Common myeloid progenitor, CD34-positive (primary cell): ENCODE measurements around the gene KNDC1.
A peak's percentile ranks its signal among the peaks of the same experiment; 100 is the strongest.

Experiments used
- CTCF ChIA-PET: fragments of 350-600 bp; sonication (Branson Sonifier 250); formaldehyde crosslinking; loops from one replicate; lab custom pipeline; 2021; ENCODE audit warnings: antibody characterized with exemption; lab: Charles Lee
- POLR2A ChIA-PET: fragments of 350-600 bp; sonication (Branson Sonifier 250); formaldehyde crosslinking; loops from one replicate; lab custom pipeline; 2021; ENCODE audit warnings: antibody characterized with exemption; lab: Charles Lee
- DNase-seq, 3 donors: peaks; one replicate each; pipeline versions ENCODE4 v3.0.0 to v3.0.0-alpha.2; 2013
- H3K27ac ChIP-seq, 2 experiments: 1 replicate in 1 of 2; 2 replicates in 1 of 2; pipeline ENCODE4 v1.7.0; 2013; ENCODE audit warnings: inconsistent platforms in 2 of 2, low read length in 2 of 2, mild to moderate bottlenecking in 2 of 2, low read depth in 1 of 2, moderate library complexity in 1 of 2; ENCODE audit not compliant: severe bottlenecking in 2 of 2, insufficient read depth in 1 of 2, poor library complexity in 1 of 2
- H3K27me3 ChIP-seq, 5 experiments: replicated peaks in 2 of 5; 1 replicate in 3 of 5; 2 replicates in 2 of 5; pipeline versions ENCODE4 v1.6.1 to v1.7.0; 2013; ENCODE audit warnings: low read length in 4 of 5, mild to moderate bottlenecking in 2 of 5, moderate library complexity in 2 of 5, inconsistent platforms in 1 of 5; ENCODE audit not compliant: insufficient read depth in 5 of 5, control insufficient read depth in 4 of 5
- H3K36me3 ChIP-seq, 4 experiments: 1 replicate in 2 of 4; 2 replicates in 2 of 4; pipeline versions ENCODE4 v1.6.1 to v1.7.0; 2013; ENCODE audit warnings: low read length in 3 of 4, control low read depth in 1 of 4, mild to moderate bottlenecking in 1 of 4; ENCODE audit not compliant: control insufficient read depth in 4 of 4, insufficient read depth in 4 of 4
- H3K4me1 ChIP-seq, 4 experiments: 1 replicate in 3 of 4; 2 replicates in 1 of 4; pipeline versions ENCODE4 v1.6.1 to v1.7.1; 2013; ENCODE audit warnings: low read length in 3 of 4, mild to moderate bottlenecking in 3 of 4, control low read depth in 1 of 4, inconsistent platforms in 1 of 4, moderate library complexity in 1 of 4; ENCODE audit not compliant: control insufficient read depth in 4 of 4, insufficient read depth in 4 of 4; ENCODE audit errors: control extremely low read depth in 1 of 4
- H3K4me3 ChIP-seq, 7 experiments: 1 replicate in 4 of 7; 2 replicates in 3 of 7; pipeline versions ENCODE4 v1.5.1 to v1.7.0; 2013; ENCODE audit warnings: mild to moderate bottlenecking in 7 of 7, low read length in 6 of 7, moderate library complexity in 6 of 7, inconsistent platforms in 2 of 7, low read depth in 2 of 7, control low read depth in 1 of 7; ENCODE audit not compliant: insufficient read depth in 4 of 7, control insufficient read depth in 1 of 7; ENCODE audit errors: extremely low read depth in 1 of 7
- H3K9me3 ChIP-seq, 5 experiments: 1 replicate in 4 of 5; 2 replicates in 1 of 5; pipeline versions ENCODE4 v1.6.1 to v1.7.1; 2013; ENCODE audit warnings: low read length in 4 of 5, mild to moderate bottlenecking in 2 of 5, inconsistent platforms in 1 of 5, low read depth in 1 of 5, moderate library complexity in 1 of 5; ENCODE audit not compliant: control insufficient read depth in 4 of 5, insufficient read depth in 2 of 5; ENCODE audit errors: control extremely low read depth in 1 of 5
- WGBS: methylation state at CpG from one replicate; pipeline ENCODE4 v1.1.5; 2013; ENCODE audit not compliant: insufficient coverage; 5-methylcytosine and 5-hydroxymethylcytosine counted together

The KNDC1 gene

DNA sequence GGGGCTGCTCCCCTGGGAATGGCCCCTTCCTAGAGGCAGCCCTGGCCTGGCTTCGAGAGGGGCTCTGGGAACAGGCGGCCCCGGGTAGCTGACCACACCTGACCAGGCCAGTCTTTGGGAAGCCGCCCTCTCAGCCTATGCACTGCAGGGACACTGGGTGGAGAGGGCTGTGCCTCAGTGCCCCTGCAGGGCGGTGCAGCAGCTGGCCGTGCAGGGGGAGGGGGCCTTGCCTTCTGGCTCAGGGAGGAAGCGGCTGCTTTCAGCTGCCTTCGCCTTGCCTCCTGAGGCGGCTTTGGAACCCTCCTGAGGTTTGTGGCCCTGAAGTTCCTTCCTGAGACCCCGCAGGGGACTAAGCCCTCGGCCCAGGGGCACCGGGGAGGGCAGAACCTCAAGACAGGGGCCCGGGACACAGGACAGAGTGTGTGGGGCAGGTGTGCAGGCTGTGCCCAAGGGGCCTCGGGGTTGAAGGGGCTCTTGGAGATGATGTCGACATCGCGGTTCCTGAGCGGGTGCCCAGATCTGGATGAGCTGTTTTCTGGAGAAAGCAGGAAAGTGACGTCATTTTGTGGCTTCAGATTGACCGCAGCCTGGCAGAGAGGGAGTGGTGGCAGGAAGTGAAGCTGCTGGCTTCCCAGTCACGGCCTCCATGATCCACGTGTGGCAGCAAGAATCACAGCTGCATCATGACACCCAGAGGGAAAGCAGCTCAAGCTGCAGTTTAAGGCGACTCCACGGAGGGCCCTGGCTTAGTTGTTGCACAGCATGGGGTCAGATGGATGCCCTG lies 99.0 kb downstream of the KNDC1 start:
- peak overlapping the region in 1 of 2 experiments; percentile 79 for H3K27ac ChIP-seq
- peaks cover 0 to 15% (median 2%) of the 10 kb centered on the region in 4 experiments for H3K36me3 ChIP-seq
- peaks cover 8 to 72% (median 68%) of the 10 kb centered on the region in 4 experiments for H3K4me1 ChIP-seq
- CTCF ChIA-PET: interaction anchor here (0.9 to 6.8 kb wide), 10 partner anchors 9 to 354 kb away, joined by 3 to 112 read pairs (median 6); partner anchors contain the start of gene ADAM8
- no peaks in the 10 kb centered on the region for H3K27me3 ChIP-seq
- WGBS: 2% methylated on average over 24 of the region's 24 CpGs
- peak; percentile 99 for DNase-seq
- POLR2A ChIA-PET: interaction anchor here (0.7 to 3.2 kb wide), 6 partner anchors 12 to 49 kb away, joined by 3 to 54 read pairs (median 8); partner anchors contain the start of gene ADAM8
- peak overlapping the region in 4 of 7 experiments; percentile 15 to 40 (median 34) for H3K4me3 ChIP-seq
- H3K9me3 ChIP-seq: no peaks in the 10 kb centered on the region

DNA sequence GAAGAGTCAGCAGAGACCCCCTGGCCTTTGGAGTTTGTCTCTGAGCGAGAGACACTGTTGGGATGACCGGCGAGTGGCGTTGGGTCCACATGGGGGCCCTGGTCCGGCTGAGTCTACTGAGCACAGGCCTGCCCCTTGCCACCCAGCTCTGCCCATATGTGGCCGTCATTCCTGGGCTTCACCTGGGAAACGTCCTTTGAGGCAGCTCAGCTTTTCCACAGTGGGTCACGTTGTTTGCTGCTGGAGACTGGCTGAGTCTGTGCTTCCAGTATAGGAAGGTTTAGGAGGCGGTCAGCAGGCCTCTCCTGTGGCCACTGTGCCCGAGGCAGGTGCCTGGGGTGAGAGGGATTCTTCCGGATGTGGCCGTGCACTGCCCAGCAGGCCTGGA lies 99.6 kb downstream of the KNDC1 start:
- no peak for DNase-seq
- Histone ChIP-seq H3K9me3 (no peaks in the 10 kb centered on the region), H3K4me3 (peak overlapping the region in 2 of 7 experiments; percentile 35 to 40), H3K27ac (peak overlapping the region in 1 of 2 experiments; percentile 52), H3K36me3 (peaks cover 0 to 20% (median 4%) of the 10 kb centered on the region in 4 experiments), H3K4me1 (peaks cover 8 to 74% (median 70%) of the 10 kb centered on the region in 4 experiments), H3K27me3 (no peaks in the 10 kb centered on the region)
- ChIA-PET POLR2A (interaction anchor here (0.7 to 3.2 kb wide), 4 partner anchors 12 to 48 kb away, joined by 3 to 54 read pairs (median 20); partner anchors contain the start of gene ADAM8), CTCF (interaction anchor here (0.9 to 6.8 kb wide), 6 partner anchors 8 to 354 kb away, joined by 3 to 112 read pairs (median 9); partner anchors contain the start of gene ADAM8)
- 14% methylated on average over 12 of the region's 12 CpGs for WGBS

DNA sequence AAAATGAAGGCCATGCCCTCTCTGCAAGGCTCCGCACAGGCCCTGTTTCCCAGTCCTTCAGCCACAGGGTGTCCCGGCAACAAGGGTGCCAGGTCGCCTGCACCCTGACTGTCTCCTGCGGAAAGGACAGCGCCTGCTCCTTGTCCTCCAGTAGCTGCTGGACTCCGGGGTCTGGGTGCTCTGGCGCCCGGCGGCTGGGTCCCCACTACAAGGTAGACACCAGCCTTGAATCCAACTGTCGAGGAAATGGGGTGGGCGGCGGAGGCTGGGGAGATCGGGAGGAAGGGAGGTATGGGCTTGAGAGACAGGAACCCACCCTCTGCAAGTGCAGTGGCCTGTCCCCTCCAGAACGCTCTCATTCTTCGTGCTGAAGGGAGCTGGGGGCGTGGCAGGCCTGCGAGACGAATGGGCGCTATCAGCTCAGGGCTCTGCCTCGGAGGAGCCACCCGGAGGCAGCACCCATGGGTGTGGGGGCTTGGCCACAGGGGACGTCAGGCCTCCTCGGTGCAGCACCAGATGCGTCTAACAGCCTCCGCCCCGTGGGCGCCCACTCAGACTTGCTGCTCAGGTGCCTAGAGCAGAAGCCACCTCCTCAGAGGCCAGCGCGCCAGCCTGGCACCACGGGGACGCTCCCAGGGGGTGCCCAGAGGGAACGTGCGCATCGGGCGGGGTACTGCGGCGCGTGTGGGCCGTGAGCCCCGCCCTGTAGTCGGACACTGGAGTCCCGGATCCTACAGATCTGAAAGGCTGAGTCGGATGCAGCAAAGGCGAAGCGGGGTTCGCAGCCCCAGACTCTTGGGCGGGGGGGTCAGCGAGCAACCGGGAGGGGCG lies 101.1 kb downstream of the KNDC1 start:
- Histone ChIP-seq H3K36me3 (peaks cover 0 to 23% (median 4%) of the 10 kb centered on the region in 4 experiments), H3K9me3 (no peaks in the 10 kb centered on the region), H3K27ac (no peak overlapping the region), H3K4me3 (peak overlapping the region in 6 of 7 experiments; percentile 2 to 72 (median 58)), H3K27me3 (no peaks in the 10 kb centered on the region), H3K4me1 (peaks cover 8 to 70% (median 68%) of the 10 kb centered on the region in 4 experiments)
- 29% methylated on average over 29 of the region's 50 CpGs for WGBS
- peak in 2 of 3 donors; percentile 50 to 62 for DNase-seq
- ChIA-PET CTCF (interaction anchor here (0.7 to 6.8 kb wide), 4 partner anchors 9 to 22 kb away, joined by 3 to 112 read pairs (median 24); partner anchors contain the start of gene ADAM8), POLR2A (interaction anchor here (3.1 to 7.6 kb wide), 2 partner anchors 13 to 18 kb away, joined by 18 to 63 read pairs; partner anchors contain the start of gene ADAM8)

DNA sequence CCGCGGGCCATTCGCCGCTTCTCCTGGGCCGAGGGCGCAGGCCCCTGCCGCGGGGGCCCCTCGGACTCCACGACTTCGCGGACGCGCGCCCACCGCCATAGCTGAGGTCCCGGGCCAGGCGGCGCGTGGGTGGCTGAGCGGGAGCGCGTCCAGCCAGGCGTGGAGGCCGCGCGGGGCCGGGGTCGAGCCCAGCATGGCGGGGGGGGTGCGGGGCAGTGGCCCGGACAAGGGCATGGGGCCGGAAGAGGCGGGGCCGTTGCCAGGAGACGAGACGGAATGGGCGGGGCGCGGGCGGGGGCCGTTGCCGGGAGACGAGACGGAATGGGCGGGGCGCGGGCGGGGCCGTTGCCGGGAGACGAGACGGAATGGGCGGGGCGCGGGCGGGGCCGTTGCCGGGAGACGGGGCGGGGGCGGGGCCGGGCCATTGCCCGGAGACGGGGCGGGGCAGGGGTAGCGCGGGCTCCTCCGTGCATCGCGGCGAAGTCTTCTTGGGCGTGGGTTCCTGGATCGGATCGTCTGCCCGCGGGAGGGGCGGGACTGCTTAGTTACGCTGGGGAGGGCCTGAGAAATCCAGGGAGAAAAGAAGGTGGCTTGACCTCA lies 101.8 kb downstream of the KNDC1 start:
- H3K27ac ChIP-seq: no peak overlapping the region
- H3K36me3 ChIP-seq: peaks cover 0 to 30% (median 7%) of the 10 kb centered on the region in 4 experiments
- H3K9me3 ChIP-seq: no peaks in the 10 kb centered on the region
- peak in 2 of 3 donors; percentile 64 to 70 for DNase-seq
- 0% methylated on average over 23 of the region's 79 CpGs for WGBS
- peak overlapping the region in 6 of 7 experiments; percentile 19 to 74 (median 59) for H3K4me3 ChIP-seq
- ChIA-PET CTCF (interaction anchor here (0.7 to 6.8 kb wide), 9 partner anchors 9 to 46 kb away, joined by 3 to 112 read pairs (median 4); partner anchors contain the start of gene ADAM8), POLR2A (interaction anchor here (3.1 to 7.6 kb wide), 2 partner anchors 12 to 17 kb away, joined by 18 to 63 read pairs; partner anchors contain the start of gene ADAM8)
- no peaks in the 10 kb centered on the region for H3K27me3 ChIP-seq
- peaks cover 5 to 64% (median 61%) of the 10 kb centered on the region in 4 experiments for H3K4me1 ChIP-seq

DNA sequence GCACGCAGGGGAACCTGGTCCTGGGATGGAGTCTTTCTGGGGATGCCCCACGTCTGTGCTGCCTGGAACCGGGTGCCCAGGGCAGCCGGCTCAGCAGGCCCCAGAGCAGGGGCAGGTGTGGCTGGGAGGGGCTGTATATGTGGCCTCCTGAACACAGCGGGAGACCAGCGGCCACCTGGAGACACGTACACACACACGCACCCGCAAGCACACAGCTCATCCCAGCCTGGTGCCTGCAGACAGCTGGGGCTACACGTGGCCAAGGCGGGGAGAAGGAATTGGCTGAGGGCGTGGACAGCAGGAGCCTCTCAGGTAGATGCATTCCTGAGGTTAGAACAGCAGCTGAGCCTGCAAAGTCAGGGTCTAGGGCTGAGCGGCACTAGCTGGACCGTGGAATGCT lies 102.7 kb downstream of the KNDC1 start:
- ChIA-PET CTCF (interaction anchor here (0.9 to 1.5 kb wide), 6 partner anchors 8 to 45 kb away, joined by 3 to 9 read pairs (median 4); no protein-coding TSS in a partner anchor), POLR2A (interaction anchor here (3.1 to 7.6 kb wide), 2 partner anchors 12 to 16 kb away, joined by 18 to 63 read pairs; partner anchors contain the start of gene ADAM8)
- Histone ChIP-seq H3K27ac (no peak overlapping the region), H3K36me3 (peaks cover 0 to 38% (median 10%) of the 10 kb centered on the region in 4 experiments), H3K4me1 (peaks cover 3 to 55% (median 52%) of the 10 kb centered on the region in 4 experiments), H3K27me3 (no peaks in the 10 kb centered on the region), H3K4me3 (peak overlapping the region in 4 of 7 experiments; percentile 19 to 74 (median 54)), H3K9me3 (no peaks in the 10 kb centered on the region)
- WGBS: 98% methylated on average over 14 of the region's 14 CpGs
- DNase-seq: no peak

DNA sequence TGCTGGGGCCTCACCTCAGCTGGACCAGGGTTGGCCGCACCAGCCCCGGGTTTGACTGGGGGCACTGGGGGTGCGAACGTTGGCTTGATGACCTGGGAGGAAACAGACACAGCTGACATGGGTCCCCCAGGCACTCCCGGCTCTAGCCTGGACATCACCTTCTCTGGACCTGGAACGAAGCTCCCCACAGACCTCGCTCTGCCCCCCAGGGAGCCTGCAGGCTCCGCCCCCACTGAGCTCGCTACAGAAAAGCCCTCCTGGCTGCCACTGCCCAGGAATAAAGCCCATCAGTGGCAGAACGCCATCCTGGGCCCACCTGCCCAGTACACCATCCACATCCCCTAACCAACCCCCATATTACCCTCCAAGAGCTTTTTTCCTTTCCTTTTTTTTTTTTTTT lies 103.7 kb downstream of the KNDC1 start:
- H3K4me3 ChIP-seq: no peak overlapping the region
- H3K9me3 ChIP-seq: no peaks in the 10 kb centered on the region
- CTCF ChIA-PET: interaction anchor here (1.0 to 1.7 kb wide), 5 partner anchors 10 to 25 kb away, joined by 3 to 9 read pairs (median 3); no protein-coding TSS in a partner anchor
- POLR2A ChIA-PET: interaction anchor here (3.1 to 7.6 kb wide), 2 partner anchors 11 to 15 kb away, joined by 18 to 63 read pairs; partner anchors contain the start of gene ADAM8
- H3K4me1 ChIP-seq: peaks cover 3 to 45% (median 42%) of the 10 kb centered on the region in 4 experiments
- DNase-seq: no peak
- H3K36me3 ChIP-seq: peaks cover 0 to 47% (median 13%) of the 10 kb centered on the region in 4 experiments
- H3K27ac ChIP-seq: no peak overlapping the region
- H3K27me3 ChIP-seq: no peaks in the 10 kb centered on the region
- WGBS: 98% methylated on average over 9 of the region's 10 CpGs
